DOHH2 (cell line): Measurements from ENCODE around the gene EIF4E2.

Experiments
- H3F3A ChIP-seq: fragments of 200-600 bp; sonication (generic), shearing (Covaris generic); 2 replicates; pipeline ENCODE4 v1.6.0; 2016; ENCODE audit warnings: antibody characterized with exemption, mild to moderate bottlenecking; ENCODE audit not compliant: control insufficient read depth, insufficient read depth
- H3K27ac ChIP-seq: fragments of 200-600 bp; sonication (generic); 2 replicates; pipeline ENCODE4 v1.5.1; 2014; ENCODE audit warnings: low read depth, mild to moderate bottlenecking, low read length, moderate library complexity
- H3K27me3 ChIP-seq: fragments of 200-600 bp; sonication (generic); 2 replicates; pipeline ENCODE4 v1.6.1; 2014; ENCODE audit warnings: mild to moderate bottlenecking, low read length, mixed read lengths; ENCODE audit not compliant: control insufficient read depth
- H3K36me3 ChIP-seq: fragments of 200-600 bp; sonication (generic); 2 replicates; pipeline ENCODE4 v1.6.1; 2014; ENCODE audit warnings: mild to moderate bottlenecking, low read length, moderate library complexity, mixed read lengths; ENCODE audit not compliant: control insufficient read depth
- H3K4me1 ChIP-seq: fragments of 200-600 bp; sonication (generic); 2 replicates; pipeline ENCODE4 v1.6.1; 2014; ENCODE audit warnings: mild to moderate bottlenecking, low read length, mixed read lengths; ENCODE audit not compliant: control insufficient read depth
- H3K4me2 ChIP-seq: fragments of 200-600 bp; sonication (generic); 2 replicates; pipeline ENCODE4 v1.6.0; 2014; ENCODE audit warnings: mild to moderate bottlenecking, low read length, moderate library complexity
- H3K4me3 ChIP-seq: fragments of 200-600 bp; sonication (generic); 2 replicates; pipeline ENCODE4 v1.5.1; 2014; ENCODE audit warnings: mild to moderate bottlenecking, low read length, mixed read lengths
- H3K79me2 ChIP-seq: fragments of 200-600 bp; sonication (generic); 2 replicates; pipeline ENCODE4 v1.6.1; 2014; ENCODE audit warnings: mild to moderate bottlenecking, low read length, mixed read lengths; ENCODE audit not compliant: control insufficient read depth
- H3K9me2 ChIP-seq: fragments of 200-600 bp; sonication (generic); replicated peaks from 2 replicates; pipeline ENCODE4 v1.6.1; 2014; ENCODE audit warnings: mild to moderate bottlenecking, low read length, mixed read lengths; ENCODE audit not compliant: control insufficient read depth
- H3K9me3 ChIP-seq: fragments of 200-600 bp; sonication (generic); 2 replicates; pipeline ENCODE4 v1.6.1; 2014; ENCODE audit warnings: antibody characterized with exemption, low read length, mixed read lengths; ENCODE audit not compliant: control insufficient read depth, insufficient read depth
- H4K20me1 ChIP-seq: fragments of 200-600 bp; sonication (generic); 2 replicates; pipeline ENCODE4 v1.6.0; 2014; ENCODE audit warnings: low read depth, mild to moderate bottlenecking, antibody characterized with exemption, low read length, moderate library complexity; ENCODE audit not compliant: control insufficient read depth, insufficient read depth
- EZH2phosphoT487 ChIP-seq: fragments of 200-600 bp; sonication (generic); IDR thresholded peaks from 2 replicates; pipeline ENCODE4 v1.6.1; 2017; ENCODE audit warnings: borderline replicate concordance, mild to moderate bottlenecking, antibody characterized with exemption, low read length, moderate library complexity, mixed read lengths
- TF ChIP-seq, protein P1 (sequence below): fragments of 200-600 bp; sonication (generic); IDR thresholded peaks from one replicate; pipeline ENCODE4 v1.5.1; 2014; ENCODE audit warnings: antibody characterized with exemption, mild to moderate bottlenecking, low read depth, low read length; ENCODE audit not compliant: poor library complexity, severe bottlenecking

Gene EIF4E2

GRCh38 chr2:232597362-232598079 lies 47.0 kb downstream of the EIF4E2 start:
- no peaks in the 10 kb centered on the region for H3K4me1 ChIP-seq
- no peaks in the 10 kb centered on the region for H3K27me3 ChIP-seq
- H4K20me1 ChIP-seq = no peaks in the 10 kb centered on the region
- no peak overlapping the region for H3K4me3 ChIP-seq
- no peaks in the 10 kb centered on the region for H3K79me2 ChIP-seq
- TF ChIP-seq, protein P1, sequence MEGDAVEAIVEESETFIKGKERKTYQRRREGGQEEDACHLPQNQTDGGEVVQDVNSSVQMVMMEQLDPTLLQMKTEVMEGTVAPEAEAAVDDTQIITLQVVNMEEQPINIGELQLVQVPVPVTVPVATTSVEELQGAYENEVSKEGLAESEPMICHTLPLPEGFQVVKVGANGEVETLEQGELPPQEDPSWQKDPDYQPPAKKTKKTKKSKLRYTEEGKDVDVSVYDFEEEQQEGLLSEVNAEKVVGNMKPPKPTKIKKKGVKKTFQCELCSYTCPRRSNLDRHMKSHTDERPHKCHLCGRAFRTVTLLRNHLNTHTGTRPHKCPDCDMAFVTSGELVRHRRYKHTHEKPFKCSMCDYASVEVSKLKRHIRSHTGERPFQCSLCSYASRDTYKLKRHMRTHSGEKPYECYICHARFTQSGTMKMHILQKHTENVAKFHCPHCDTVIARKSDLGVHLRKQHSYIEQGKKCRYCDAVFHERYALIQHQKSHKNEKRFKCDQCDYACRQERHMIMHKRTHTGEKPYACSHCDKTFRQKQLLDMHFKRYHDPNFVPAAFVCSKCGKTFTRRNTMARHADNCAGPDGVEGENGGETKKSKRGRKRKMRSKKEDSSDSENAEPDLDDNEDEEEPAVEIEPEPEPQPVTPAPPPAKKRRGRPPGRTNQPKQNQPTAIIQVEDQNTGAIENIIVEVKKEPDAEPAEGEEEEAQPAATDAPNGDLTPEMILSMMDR = no peak
- TF ChIP-seq EZH2phosphoT487 = no peak
- H3K36me3 ChIP-seq = no peaks in the 10 kb centered on the region
- H3K4me2 ChIP-seq = no peak overlapping the region
- H3F3A ChIP-seq = no peaks in the 10 kb centered on the region
- H3K27ac ChIP-seq = no peak overlapping the region
- H3K9me2 ChIP-seq = no peaks in the 10 kb centered on the region
- no peaks in the 10 kb centered on the region for H3K9me3 ChIP-seq

GRCh38 chr2:232598293-232598692 lies 47.8 kb downstream of the EIF4E2 start:
- no peaks in the 10 kb centered on the region for H3K79me2 ChIP-seq
- no peaks in the 10 kb centered on the region for H4K20me1 ChIP-seq
- H3K27ac ChIP-seq = no peak overlapping the region
- H3K4me3 ChIP-seq = no peak overlapping the region
- no peaks in the 10 kb centered on the region for H3K4me1 ChIP-seq
- H3K27me3 ChIP-seq = no peaks in the 10 kb centered on the region
- no peaks in the 10 kb centered on the region for H3F3A ChIP-seq
- H3K4me2 ChIP-seq = no peak overlapping the region
- no peaks in the 10 kb centered on the region for H3K9me2 ChIP-seq
- no peaks in the 10 kb centered on the region for H3K9me3 ChIP-seq
- no peaks in the 10 kb centered on the region for H3K36me3 ChIP-seq
- TF ChIP-seq, protein P1 = no peak

- TF ChIP-seq, protein P1 = no peak
- TF ChIP-seq EZH2phosphoT487 = no peak
- H3K4me1 ChIP-seq = no peaks in the 10 kb centered on the region
- no peaks in the 10 kb centered on the region for H3K79me2 ChIP-seq
- H3K36me3 ChIP-seq = no peaks in the 10 kb centered on the region
- no peaks in the 10 kb centered on the region for H4K20me1 ChIP-seq
- H3K4me2 ChIP-seq = no peak overlapping the region
- no peaks in the 10 kb centered on the region for H3K9me3 ChIP-seq
- no peak overlapping the region for H3K4me3 ChIP-seq
- H3K9me2 ChIP-seq = no peaks in the 10 kb centered on the region
- H3F3A ChIP-seq = no peaks in the 10 kb centered on the region
- H3K27me3 ChIP-seq = 0 out of 2 replicates have a peak, but pooled peaks cover 4% of the 10 kb centered on the region
- H3K27ac ChIP-seq = no peak overlapping the region
Measured at GRCh38 chr2:232600053-232600773, 49.7 kb downstream of the EIF4E2 start.
